GM23248 (cell line): ENCODE measurements around the gene CCNY. TPM values are rescaled to one million over a fixed set of nuclear protein-coding genes. Genes with fewer than 3 reads are reported as not detected.

ENCODE experiments used
- DNase-seq: peaks from one replicate; pipeline ENCODE4 v3.0.0-alpha.2; 2015
- H2AFZ ChIP-seq: fragments of 200-600 bp; sonication (generic); 2 replicates; pipeline ENCODE4 v1.6.1; 2016; ENCODE audit warnings: antibody characterized with exemption
- H3F3A ChIP-seq: fragments of 200-600 bp; sonication (generic); 2 replicates; pipeline ENCODE4 v1.6.1; 2016; ENCODE audit warnings: mild to moderate bottlenecking, antibody characterized with exemption, mixed run types; ENCODE audit not compliant: insufficient read depth
- H3K27ac ChIP-seq: fragments of 200-600 bp; sonication (generic); 2 replicates; pipeline ENCODE4 v1.5.1; 2016; ENCODE audit warnings: mild to moderate bottlenecking
- H3K27me3 ChIP-seq: fragments of 200-600 bp; sonication (generic); replicated peaks from 2 replicates; pipeline ENCODE4 v1.6.1; 2016; ENCODE audit warnings: mild to moderate bottlenecking; ENCODE audit not compliant: insufficient read depth
- H3K36me3 ChIP-seq: fragments of 200-600 bp; sonication (generic); 2 replicates; pipeline ENCODE4 v1.6.1; 2016; ENCODE audit warnings: low read depth, mild to moderate bottlenecking
- H3K4me1 ChIP-seq: fragments of 200-600 bp; sonication (generic); 2 replicates; pipeline ENCODE4 v1.6.1; 2016; ENCODE audit warnings: mild to moderate bottlenecking; ENCODE audit not compliant: insufficient read depth
- H3K4me2 ChIP-seq: fragments of 200-600 bp; sonication (generic); one replicate; pipeline ENCODE4 v1.6.1; 2016; ENCODE audit warnings: mild to moderate bottlenecking; ENCODE audit not compliant: unreplicated experiment
- H3K4me3 ChIP-seq: fragments of 200-600 bp; sonication (generic); 2 replicates; pipeline ENCODE4 v1.5.1; 2016; ENCODE audit warnings: mild to moderate bottlenecking
- H3K79me2 ChIP-seq: fragments of 200-600 bp; sonication (generic); 2 replicates; pipeline ENCODE4 v1.6.1; 2016; ENCODE audit warnings: mild to moderate bottlenecking; ENCODE audit not compliant: insufficient read depth
- H3K9ac ChIP-seq: fragments of 200-600 bp; sonication (generic); 2 replicates; pipeline ENCODE4 v1.6.1; 2016; ENCODE audit warnings: mild to moderate bottlenecking
- H3K9me2 ChIP-seq: fragments of 200-600 bp; sonication (generic); 2 replicates; pipeline ENCODE4 v1.6.1; 2016; ENCODE audit warnings: mixed run types, mild to moderate bottlenecking, moderate library complexity; ENCODE audit not compliant: insufficient read depth
- H3K9me3 ChIP-seq: fragments of 200-600 bp; sonication (generic); one replicate; pipeline ENCODE4 v1.6.1; 2017; ENCODE audit warnings: low read depth
- H4K20me1 ChIP-seq: fragments of 200-600 bp; sonication (generic); 2 replicates; pipeline ENCODE4 v1.6.0; 2016; ENCODE audit not compliant: insufficient read depth
- EZH2 ChIP-seq: fragments of 200-600 bp; sonication (generic); IDR thresholded peaks from 2 replicates; pipeline ENCODE4 v1.6.1; 2018; ENCODE audit warnings: antibody characterized with exemption, mild to moderate bottlenecking; ENCODE audit not compliant: insufficient read depth, poor library complexity, severe bottlenecking
- EZH2phosphoT487 ChIP-seq: fragments of 200-600 bp; sonication (generic); IDR thresholded peaks from 2 replicates; pipeline ENCODE4 v1.6.1; 2018; ENCODE audit warnings: antibody characterized with exemption, moderate library complexity, mild to moderate bottlenecking, low read depth; ENCODE audit not compliant: insufficient read depth
- WGBS, 2 experiments: methylation state at CpG; one replicate each; pipeline ENCODE4 v1.1.6; 2015 to 2017; ENCODE audit warnings: low lambda C conversion rate in 2 of 2, low coverage in 1 of 2; ENCODE audit errors: missing lambda C conversion rate in 2 of 2; 5-methylcytosine and 5-hydroxymethylcytosine counted together
- in situ Hi-C: fragments of 300-500 bp; cut with MboI; formaldehyde crosslinking; loops from 2 replicates; pipeline ENCODE4 v1.15.0; 2020
- polyA plus RNA-seq: library from polyadenylated mRNA; unstranded; fragments of >200 nt; fragmentation: Nextera tagmentation; extraction: Ambion mirVana; gene quantifications from 2 replicates; pipeline ENCODE4 v1.2.1, GENCODE V29; 2016
- total RNA-seq: library from RNA; depleted of rRNA; stranded (reverse); fragments of >200 nt; shearing (Covaris generic); gene quantifications from 2 replicates; pipeline ENCODE4 v1.2.3, GENCODE V29; 2014

Gene CCNY
- total and polyA plus RNA-seq, 2 experiments from 2014 or later: 12.8 to 70.4 TPM

DNA sequence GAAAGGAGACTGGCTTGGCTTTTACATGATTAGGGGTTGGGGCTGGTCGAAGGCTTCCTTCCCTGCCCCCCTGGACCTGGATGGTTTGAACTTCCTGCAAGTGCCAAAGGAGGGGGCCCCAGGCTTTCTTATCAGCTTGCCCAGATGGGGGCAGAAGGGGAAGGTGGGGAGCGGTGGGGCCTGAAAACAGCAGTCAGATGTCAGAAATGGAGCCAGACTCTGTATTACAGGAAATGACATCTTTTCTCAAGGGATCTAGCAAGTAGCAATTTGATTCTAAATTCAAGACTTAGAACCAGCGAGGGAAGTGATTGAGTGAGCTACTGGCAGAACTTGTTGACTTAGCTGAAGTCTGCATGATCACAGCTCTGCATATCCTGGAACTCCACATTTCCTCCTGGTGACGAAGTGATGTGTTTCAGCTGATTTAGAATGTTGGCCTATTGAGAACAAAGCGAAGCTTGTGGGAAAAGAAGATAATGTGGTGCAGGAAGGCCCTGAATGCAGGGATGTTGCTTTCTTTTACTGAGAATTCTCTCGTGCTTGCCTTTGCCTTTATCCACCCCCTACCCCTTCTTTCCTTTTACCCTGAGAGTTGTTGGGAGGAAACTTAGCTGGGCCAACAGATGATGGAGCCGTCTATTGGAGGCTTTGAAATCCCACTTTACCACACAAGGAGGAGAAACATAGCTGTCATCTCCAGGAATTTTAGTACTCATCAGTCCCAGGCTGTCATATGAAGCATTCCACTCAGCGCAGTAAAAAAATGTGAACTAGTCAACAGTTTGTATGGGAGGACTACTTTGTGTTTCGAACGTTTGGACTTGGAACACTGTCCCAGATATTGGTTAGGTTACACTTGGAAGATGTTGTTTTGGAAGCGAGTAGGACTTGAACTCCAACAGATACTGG lies 43.2 kb downstream of the CCNY start:
- peaks cover 100% of the 10 kb centered on the region for H3K79me2 ChIP-seq
- H3K27ac ChIP-seq: peak overlapping the region; percentile 56
- in situ Hi-C loops: no loop called here
- H3K9me2 ChIP-seq: no peaks in the 10 kb centered on the region
- no peaks in the 10 kb centered on the region for H3K36me3 ChIP-seq
- H2AFZ ChIP-seq: no peak overlapping the region
- H4K20me1 ChIP-seq: peaks cover 30% of the 10 kb centered on the region
- H3K27me3 ChIP-seq: no peaks in the 10 kb centered on the region
- no peak for TF ChIP-seq EZH2phosphoT487
- TF ChIP-seq EZH2: no peak
- DNase-seq: peak; percentile 68
- peaks cover 32% of the 10 kb centered on the region for H3K4me1 ChIP-seq
- H3F3A ChIP-seq: peaks cover 10% of the 10 kb centered on the region; the same call in 1 of the 2 replicates
- H3K9ac ChIP-seq: 0 out of 2 replicates have a peak overlapping the region, but pooled peaks have one; percentile 9
- peak overlapping the region; percentile 16 for H3K4me2 ChIP-seq
- H3K9me3 ChIP-seq: no peaks in the 10 kb centered on the region
- WGBS, 2 experiments: 54 to 64% methylated on average over 10 to 11 of the region's 11 CpGs
- H3K4me3 ChIP-seq: no peak overlapping the region

DNA sequence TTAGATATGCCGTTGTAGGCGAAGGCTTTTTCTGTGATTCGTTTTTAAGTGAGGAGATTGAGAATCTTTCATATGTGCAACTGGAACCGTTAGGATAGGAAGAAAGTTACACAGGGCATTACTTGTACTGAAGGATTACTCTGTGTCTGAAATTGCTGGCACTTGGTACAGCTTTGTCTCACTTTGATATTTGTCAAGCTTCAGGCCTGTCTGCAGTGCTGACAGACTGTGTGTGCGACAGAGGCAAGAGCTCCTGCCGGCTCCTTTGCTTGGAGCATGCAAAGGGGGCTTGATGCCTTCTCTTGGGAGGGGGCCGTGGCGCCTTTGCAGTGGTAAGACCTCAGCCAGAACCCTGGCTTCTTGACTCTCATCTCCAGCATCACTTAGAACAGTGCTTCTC lies 45.8 kb downstream of the CCNY start:
- H4K20me1 ChIP-seq: peaks cover 34% of the 10 kb centered on the region
- no peak overlapping the region for H3K9ac ChIP-seq
- in situ Hi-C loops: no loop called here
- peaks cover 34% of the 10 kb centered on the region for H3K4me1 ChIP-seq
- H3K27me3 ChIP-seq: no peaks in the 10 kb centered on the region
- H3K4me2 ChIP-seq: no peak overlapping the region
- no peak for DNase-seq
- no peaks in the 10 kb centered on the region for H3K9me3 ChIP-seq
- no peaks in the 10 kb centered on the region for H3K9me2 ChIP-seq
- H3K36me3 ChIP-seq: no peaks in the 10 kb centered on the region
- H3F3A ChIP-seq: peaks cover 13% of the 10 kb centered on the region; the same call in 1 of the 2 replicates
- WGBS, 2 experiments: 88 to 93% methylated on average over 8 of the region's 8 CpGs
- H3K79me2 ChIP-seq: peaks cover 100% of the 10 kb centered on the region
- TF ChIP-seq EZH2phosphoT487 (no peak), EZH2 (no peak)
- no peak overlapping the region for H2AFZ ChIP-seq
- no peak overlapping the region for H3K27ac ChIP-seq
- no peak overlapping the region for H3K4me3 ChIP-seq

DNA sequence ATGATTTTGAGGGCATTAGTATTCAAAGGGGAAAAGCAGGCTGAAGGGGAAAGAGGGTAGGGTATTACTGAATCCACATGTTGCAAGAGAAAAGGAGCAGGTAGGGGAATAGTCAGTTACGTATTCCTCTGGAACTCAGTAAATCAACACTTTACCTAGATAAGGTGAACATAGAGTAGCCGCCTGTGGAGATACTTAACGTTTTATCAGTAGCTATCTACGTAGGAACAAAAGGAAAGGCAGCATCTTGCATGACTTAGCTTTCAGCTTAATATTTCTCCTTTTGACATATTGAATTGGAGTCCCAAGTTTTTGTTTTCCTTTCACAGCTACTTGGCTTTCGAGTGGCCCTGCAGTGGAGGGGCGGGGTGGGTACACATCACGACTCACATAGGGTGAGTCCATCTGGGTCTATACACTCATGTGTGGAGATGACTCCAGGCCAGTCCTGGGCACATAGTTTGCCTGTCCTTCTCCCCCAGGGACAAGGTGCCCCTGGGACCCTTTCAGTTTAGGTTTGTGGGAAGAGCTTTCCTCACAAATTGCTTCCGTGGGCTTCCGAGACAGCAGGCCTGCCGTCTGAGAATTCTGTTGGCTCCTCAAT lies 48.1 kb downstream of the CCNY start:
- Histone ChIP-seq H3K4me3 (no peak overlapping the region), H3K4me2 (no peak overlapping the region), H3K9ac (no peak overlapping the region), H3K27me3 (no peaks in the 10 kb centered on the region), H4K20me1 (peaks cover 22% of the 10 kb centered on the region), H3K79me2 (peaks cover 100% of the 10 kb centered on the region), H2AFZ (no peak overlapping the region), H3F3A (peaks cover 29% of the 10 kb centered on the region), H3K4me1 (peaks cover 31% of the 10 kb centered on the region), H3K9me2 (no peaks in the 10 kb centered on the region), H3K9me3 (no peaks in the 10 kb centered on the region), H3K27ac (no peak overlapping the region), H3K36me3 (no peaks in the 10 kb centered on the region)
- 82 to 86% methylated on average over 10 of the region's 10 CpGs for WGBS, 2 experiments
- peak; percentile 43 for DNase-seq
- in situ Hi-C loops: no loop called here
- TF ChIP-seq EZH2 (no peak), EZH2phosphoT487 (no peak)

DNA sequence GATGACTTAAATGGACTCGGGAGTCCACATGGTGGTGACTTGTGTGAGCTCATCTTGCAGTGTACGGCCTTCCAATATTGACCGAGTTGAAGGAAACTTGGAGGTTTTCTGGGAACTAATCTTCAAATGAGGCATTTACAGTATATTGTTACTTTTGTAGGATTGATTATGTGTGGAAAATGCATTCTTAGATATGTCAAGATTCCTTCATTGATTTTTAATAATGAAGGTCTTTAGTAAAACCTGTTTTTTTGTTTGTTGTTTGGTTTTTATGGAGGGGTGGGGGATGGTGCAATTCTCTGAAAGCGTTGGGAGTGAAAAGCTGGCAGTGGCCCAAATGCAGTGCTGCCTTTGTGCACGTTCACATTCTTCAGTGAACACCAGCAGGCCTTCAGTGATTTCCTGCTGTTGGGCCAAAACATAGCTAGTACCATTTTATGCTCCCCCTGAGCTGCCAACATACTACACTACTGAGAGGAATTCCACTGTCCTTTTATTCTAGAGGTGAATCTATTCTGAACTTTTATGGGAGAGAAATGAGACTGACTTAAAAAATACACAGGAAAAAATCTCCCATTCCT lies 50.4 kb downstream of the CCNY start:
- Histone ChIP-seq H3K27me3 (no peaks in the 10 kb centered on the region), H3K4me3 (no peak overlapping the region), H3K4me1 (peaks cover 23% of the 10 kb centered on the region), H3K36me3 (no peaks in the 10 kb centered on the region), H3K9me2 (no peaks in the 10 kb centered on the region), H3K79me2 (peaks cover 100% of the 10 kb centered on the region), H3F3A (peaks cover 19% of the 10 kb centered on the region; the same call in 1 of the 2 replicates), H2AFZ (no peak overlapping the region), H3K4me2 (no peak overlapping the region), H3K9ac (no peak overlapping the region), H3K9me3 (no peaks in the 10 kb centered on the region), H4K20me1 (0 out of 2 replicates have a peak, but pooled peaks cover 11% of the 10 kb centered on the region), H3K27ac (no peak overlapping the region)
- TF ChIP-seq EZH2: no peak
- no peak for TF ChIP-seq EZH2phosphoT487
- DNase-seq: no peak
- in situ Hi-C loops: no loop called here
- WGBS, 2 experiments: 69 to 77% methylated on average over 5 of the region's 5 CpGs
